ENCODE measurements around the gene ATP2B2. TPM values are rescaled to one million over a fixed set of nuclear protein-coding genes. Genes with fewer than 3 reads are reported as not detected.

The ATP2B2 gene
- total and polyA plus RNA-seq, 9 of the 15 experiments (the other 6 are each of a cell fraction or from before 2014, with no cell fraction given) = 0.06 TPM; not detected in 8

GRCh38 chr3:10438902-10439610 lies 66.3 kb downstream of the ATP2B2 start:
- no peak for TF ChIP-seq BCLAF1 (IDR thresholded peaks at IDR 0.05; ENCODE audit: borderline replicate concordance in 1 of 2, control insufficient read depth in 1 of 2, low read depth in 2 of 2, low read length in 1 of 2)
- TF ChIP-seq CAMTA2 (CRISPR knock-in tag; conservative IDR thresholded peaks at IDR 0.05) = no peak
- TF ChIP-seq HDAC3 (IDR thresholded peaks at IDR 0.05; ENCODE audit: borderline replicate concordance, partially characterized antibody) = no peak
- no peak for TF ChIP-seq SETDB1 (IDR thresholded peaks at IDR 0.05; ENCODE audit: low read length)
- TF ChIP-seq, protein P1, sequence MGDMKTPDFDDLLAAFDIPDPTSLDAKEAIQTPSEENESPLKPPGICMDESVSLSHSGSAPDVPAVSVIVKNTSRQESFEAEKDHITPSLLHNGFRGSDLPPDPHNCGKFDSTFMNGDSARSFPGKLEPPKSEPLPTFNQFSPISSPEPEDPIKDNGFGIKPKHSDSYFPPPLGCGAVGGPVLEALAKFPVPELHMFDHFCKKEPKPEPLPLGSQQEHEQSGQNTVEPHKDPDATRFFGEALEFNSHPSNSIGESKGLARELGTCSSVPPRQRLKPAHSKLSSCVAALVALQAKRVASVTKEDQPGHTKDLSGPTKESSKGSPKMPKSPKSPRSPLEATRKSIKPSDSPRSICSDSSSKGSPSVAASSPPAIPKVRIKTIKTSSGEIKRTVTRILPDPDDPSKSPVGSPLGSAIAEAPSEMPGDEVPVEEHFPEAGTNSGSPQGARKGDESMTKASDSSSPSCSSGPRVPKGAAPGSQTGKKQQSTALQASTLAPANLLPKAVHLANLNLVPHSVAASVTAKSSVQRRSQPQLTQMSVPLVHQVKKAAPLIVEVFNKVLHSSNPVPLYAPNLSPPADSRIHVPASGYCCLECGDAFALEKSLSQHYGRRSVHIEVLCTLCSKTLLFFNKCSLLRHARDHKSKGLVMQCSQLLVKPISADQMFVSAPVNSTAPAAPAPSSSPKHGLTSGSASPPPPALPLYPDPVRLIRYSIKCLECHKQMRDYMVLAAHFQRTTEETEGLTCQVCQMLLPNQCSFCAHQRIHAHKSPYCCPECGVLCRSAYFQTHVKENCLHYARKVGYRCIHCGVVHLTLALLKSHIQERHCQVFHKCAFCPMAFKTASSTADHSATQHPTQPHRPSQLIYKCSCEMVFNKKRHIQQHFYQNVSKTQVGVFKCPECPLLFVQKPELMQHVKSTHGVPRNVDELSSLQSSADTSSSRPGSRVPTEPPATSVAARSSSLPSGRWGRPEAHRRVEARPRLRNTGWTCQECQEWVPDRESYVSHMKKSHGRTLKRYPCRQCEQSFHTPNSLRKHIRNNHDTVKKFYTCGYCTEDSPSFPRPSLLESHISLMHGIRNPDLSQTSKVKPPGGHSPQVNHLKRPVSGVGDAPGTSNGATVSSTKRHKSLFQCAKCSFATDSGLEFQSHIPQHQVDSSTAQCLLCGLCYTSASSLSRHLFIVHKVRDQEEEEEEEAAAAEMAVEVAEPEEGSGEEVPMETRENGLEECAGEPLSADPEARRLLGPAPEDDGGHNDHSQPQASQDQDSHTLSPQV (IDR thresholded peaks at IDR 0.05) = no peak
- no peak for TF ChIP-seq FOS (IDR thresholded peaks at IDR 0.05; ENCODE audit: extremely low read depth, insufficient read length)
- no peak for TF ChIP-seq ETV6 (IDR thresholded peaks at IDR 0.05; ENCODE audit: borderline replicate concordance in 1 of 2, low read depth in 2 of 2, low read length in 1 of 2)
- TF ChIP-seq ETV6 (CRISPR knock-in tag; IDR thresholded peaks at IDR 0.05; ENCODE audit: borderline replicate concordance) = no peak
- TF ChIP-seq NFIC (IDR thresholded peaks at IDR 0.05) = no peak
- no peak for TF ChIP-seq BRD4 (IDR thresholded peaks at IDR 0.05)
- no peak for TF ChIP-seq SMARCA4 (IDR thresholded peaks at IDR 0.05)
- TF ChIP-seq NCOA1 (IDR thresholded peaks at IDR 0.05; ENCODE audit: low read depth) = no peak
- no peak for TF ChIP-seq NELFE (IDR thresholded peaks at IDR 0.05; ENCODE audit: insufficient read depth, insufficient read length)
- TF ChIP-seq MTA2 (IDR thresholded peaks at IDR 0.05; ENCODE audit: low read depth) = no peak
- TF ChIP-seq BRD9 (IDR thresholded peaks at IDR 0.05; ENCODE audit: low read depth, partially characterized antibody) = no peak
- POLR2A ChIA-PET = interaction anchor here (0.8 to 1.0 kb wide), 2 partner anchors 13 to 142 kb away, joined by 4 to 5 read pairs; no protein-coding TSS in a partner anchor
- FAIRE-seq = no peak

More at GRCh38 chr3:10438902-10439610, 66.3 kb downstream of the ATP2B2 start:
- intact Hi-C loops (cut with micrococcal nuclease) (no loop called here), in situ Hi-C loops (cut with MboI) (no loop called here)
- CTCF ChIA-PET (ENCODE audit: low intra/inter-chr PET ratio) = no interaction called here
- H4K20me1 ChIP-seq (replicated peaks; ENCODE audit: control insufficient read depth, insufficient read depth, low read length) = peaks cover 6% of the 10 kb centered on the region
- H3K79me2 ChIP-seq (ENCODE audit: control insufficient read depth, insufficient read depth, low read length) = no peaks in the 10 kb centered on the region
- H3K27ac ChIP-seq (ENCODE audit: extremely low read depth, low read depth, low read length) = no peak overlapping the region
- H3K9me3 ChIP-seq (replicated peaks; ENCODE audit: control insufficient read depth, insufficient read depth, low read depth, low read length) = no peaks in the 10 kb centered on the region
- no peaks in the 10 kb centered on the region for H3K36me3 ChIP-seq (ENCODE audit: control insufficient read depth, insufficient read depth, low read length)
- ATAC-seq (no peak), DNase-seq (ENCODE audit: extremely low read depth in 1 of 4, low spot score in 3 of 4) (no peak)
- peak overlapping the region in 1 of 2 experiments; percentile 55; a peak in 1 of 4 replicates for H3K9ac ChIP-seq (ENCODE audit: insufficient read depth in 1 of 2, low read depth in 2 of 2, low read length in 2 of 2)
- no TSS peak for BruUV-seq (replicated peaks)
- H3K27me3 ChIP-seq (ENCODE audit: control insufficient read depth in 2 of 2, insufficient read depth in 2 of 2, low read length in 2 of 2) = peaks cover 21 to 70% of the 10 kb centered on the region in 2 experiments; a peak in 4 of 5 replicates
- H3K4me1 ChIP-seq (replicated peaks in 1 of 2; ENCODE audit: control insufficient read depth in 2 of 2, insufficient read depth in 2 of 2, low read length in 2 of 2) = peaks cover 4 to 9% of the 10 kb centered on the region in 2 experiments; a peak in 2 of 5 replicates
- WGBS (ENCODE audit: insufficient coverage, low coverage, missing lambda C conversion rate) = 4% methylated on average over 8 of the region's 8 CpGs
- no peak overlapping the region for H3K4me3 ChIP-seq
- no peak overlapping the region for H3K4me2 ChIP-seq (ENCODE audit: insufficient read depth, low read length)
- H2AFZ ChIP-seq (ENCODE audit: low read depth, low read length) = no peak overlapping the region
- peaks cover 3% of the 10 kb centered on the region for H3K9me1 ChIP-seq (ENCODE audit: control insufficient read depth, insufficient read depth, low read length)
